HFF-Myc (cell line): ENCODE data around the gene COL4A1.

Source experiments
- DNase-seq: peaks from one replicate; pipeline ENCODE4 v3.0.0-alpha.2; 2011; ENCODE audit warnings: low read depth; ENCODE audit errors: extremely low read depth
- H3K4me3 ChIP-seq: replicated peaks from 2 replicates; pipeline ENCODE4 v1.5.1; 2011; ENCODE audit warnings: low read depth, mild to moderate bottlenecking, control low read depth, low read length
- CTCF ChIP-seq: IDR thresholded peaks from 2 replicates; pipeline ENCODE4 v1.5.1; 2012; ENCODE audit warnings: mild to moderate bottlenecking, low read depth, low read length, control low read depth; ENCODE audit errors: missing control alignments

The COL4A1 gene

GRCh38 chr13:110230661-110231347 lies 76.2 kb downstream of the COL4A1 start:
- no peak for TF ChIP-seq CTCF
- DNase-seq: no peak
- no peak overlapping the region for H3K4me3 ChIP-seq

GRCh38 chr13:110229905-110230563 lies 76.9 kb downstream of the COL4A1 start:
- TF ChIP-seq CTCF: no peak
- DNase-seq: no peak
- H3K4me3 ChIP-seq: no peak overlapping the region

GRCh38 chr13:110228936-110229904 lies 77.7 kb downstream of the COL4A1 start:
- no peak for DNase-seq
- no peak for TF ChIP-seq CTCF
- H3K4me3 ChIP-seq: no peak overlapping the region

GRCh38 chr13:110227864-110228643 lies 78.9 kb downstream of the COL4A1 start:
- no peak overlapping the region for H3K4me3 ChIP-seq
- DNase-seq: no peak
- TF ChIP-seq CTCF: no peak

- no peak for DNase-seq
- TF ChIP-seq CTCF: no peak
- no peak overlapping the region for H3K4me3 ChIP-seq
These were observed 79.5 kb downstream of the COL4A1 start for GRCh38 chr13:110227416-110227815.
